Inflammatory macrophage treated with lipopolysaccharide for 4 hours (primary cell): ENCODE results near the gene MBP.

Source experiments
- DNase-seq: peaks from one replicate; pipeline ENCODE4 v3.0.0-alpha.2; 2020

Gene MBP

DNA sequence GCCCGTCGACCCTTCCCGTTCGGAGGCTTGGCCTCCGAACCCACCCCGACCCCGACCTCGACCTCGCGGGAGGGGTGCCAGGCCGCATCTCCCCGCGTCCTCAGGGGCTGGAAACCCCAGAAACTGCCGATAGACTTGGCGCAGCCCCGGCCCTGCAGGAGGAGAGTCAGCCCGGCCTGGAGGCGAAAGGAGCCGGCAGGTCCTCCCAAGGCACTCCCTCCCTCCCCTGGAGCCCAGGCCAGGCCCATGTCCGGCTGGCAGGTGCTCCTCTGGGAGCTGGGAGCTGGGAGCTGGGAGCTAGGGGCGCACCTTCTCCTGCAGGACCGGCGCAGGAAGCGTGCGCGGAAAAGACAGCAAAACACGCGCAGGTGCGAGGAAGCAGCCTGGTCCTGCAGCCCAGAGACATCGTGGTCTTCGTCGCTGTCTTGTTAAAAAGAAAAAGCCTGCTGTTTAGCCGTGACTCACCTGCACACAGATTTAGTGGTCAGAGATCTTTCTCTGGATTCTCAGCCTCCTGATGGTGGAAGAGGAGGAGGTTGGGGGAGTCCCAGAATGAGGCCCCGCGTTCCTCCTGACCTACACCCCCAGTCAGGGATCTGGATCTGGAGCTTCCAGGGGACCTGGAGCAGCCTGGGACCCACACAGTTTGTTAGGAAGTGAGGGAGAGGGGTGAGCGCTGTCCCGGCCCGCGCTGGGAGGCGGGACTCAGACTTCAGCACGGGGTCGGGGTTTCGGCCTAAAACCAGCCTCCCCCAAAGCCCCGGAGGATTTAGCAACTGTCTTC lies 660 bp upstream of the MBP start:
- DNase-seq, result no peak

DNA sequence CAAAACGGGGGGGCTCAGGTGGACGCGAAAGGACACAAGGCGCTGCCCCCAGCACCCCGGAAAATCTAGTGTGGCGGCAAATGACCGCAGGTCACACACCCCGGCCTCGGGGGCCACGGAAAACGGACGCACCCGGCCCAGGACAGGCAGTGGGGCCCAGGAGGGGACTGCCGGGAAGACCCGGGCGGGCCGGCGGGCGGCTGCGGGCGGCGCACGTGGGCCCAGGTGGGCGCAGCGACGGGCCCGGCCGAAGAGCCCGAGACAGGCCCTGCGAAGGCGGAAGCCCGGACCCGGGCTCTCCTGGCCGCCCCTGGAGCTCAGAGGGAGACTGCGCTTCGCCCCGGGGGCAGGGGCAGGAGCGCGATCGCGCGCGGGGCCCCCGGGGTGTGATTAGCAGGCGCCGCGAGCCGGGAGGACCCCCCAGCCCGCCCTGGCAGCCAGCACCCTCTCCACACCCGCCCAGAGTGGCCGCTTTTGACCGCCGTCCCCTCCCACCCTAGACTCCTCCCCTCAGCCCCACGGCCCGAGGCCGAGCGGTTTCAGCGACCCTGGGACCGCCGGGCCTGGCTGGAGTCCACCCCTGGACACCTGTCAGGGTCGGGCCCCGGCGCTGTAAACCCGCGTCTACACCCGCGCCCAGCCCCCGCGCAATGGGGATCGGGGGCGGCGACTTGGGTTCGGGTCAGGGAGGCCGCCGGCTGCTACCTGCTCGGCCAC lies 773 bp downstream of the MBP start:
- peak; percentile 62 for DNase-seq

DNA sequence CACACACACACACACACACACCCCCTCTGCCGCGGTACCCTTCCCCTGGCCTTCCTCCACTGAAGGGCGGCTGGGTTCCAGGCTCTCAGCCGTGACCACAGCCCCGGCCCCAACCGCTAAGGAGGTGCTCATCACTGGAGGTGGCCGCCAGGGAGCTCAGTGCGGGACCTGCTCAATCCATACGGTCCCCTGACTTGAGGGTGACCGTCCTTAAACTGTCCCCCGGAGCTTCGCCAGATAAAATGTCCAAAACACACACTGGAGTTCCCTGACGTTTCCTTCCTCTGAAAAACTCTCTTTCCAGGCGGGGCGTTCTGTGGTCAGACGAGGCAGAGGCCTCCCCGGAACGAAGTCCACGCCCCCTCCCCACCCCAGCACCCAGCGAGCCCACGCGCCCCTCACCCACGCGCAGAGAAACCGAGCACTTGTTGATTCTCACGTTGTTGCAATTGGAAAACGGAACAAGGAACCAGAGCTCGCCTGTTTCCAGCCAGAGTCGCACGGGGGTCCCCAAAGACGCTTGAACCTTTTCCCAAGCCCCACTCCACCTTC lies 1.4 kb downstream of the MBP start:
- peak; percentile 90 for DNase-seq

DNA sequence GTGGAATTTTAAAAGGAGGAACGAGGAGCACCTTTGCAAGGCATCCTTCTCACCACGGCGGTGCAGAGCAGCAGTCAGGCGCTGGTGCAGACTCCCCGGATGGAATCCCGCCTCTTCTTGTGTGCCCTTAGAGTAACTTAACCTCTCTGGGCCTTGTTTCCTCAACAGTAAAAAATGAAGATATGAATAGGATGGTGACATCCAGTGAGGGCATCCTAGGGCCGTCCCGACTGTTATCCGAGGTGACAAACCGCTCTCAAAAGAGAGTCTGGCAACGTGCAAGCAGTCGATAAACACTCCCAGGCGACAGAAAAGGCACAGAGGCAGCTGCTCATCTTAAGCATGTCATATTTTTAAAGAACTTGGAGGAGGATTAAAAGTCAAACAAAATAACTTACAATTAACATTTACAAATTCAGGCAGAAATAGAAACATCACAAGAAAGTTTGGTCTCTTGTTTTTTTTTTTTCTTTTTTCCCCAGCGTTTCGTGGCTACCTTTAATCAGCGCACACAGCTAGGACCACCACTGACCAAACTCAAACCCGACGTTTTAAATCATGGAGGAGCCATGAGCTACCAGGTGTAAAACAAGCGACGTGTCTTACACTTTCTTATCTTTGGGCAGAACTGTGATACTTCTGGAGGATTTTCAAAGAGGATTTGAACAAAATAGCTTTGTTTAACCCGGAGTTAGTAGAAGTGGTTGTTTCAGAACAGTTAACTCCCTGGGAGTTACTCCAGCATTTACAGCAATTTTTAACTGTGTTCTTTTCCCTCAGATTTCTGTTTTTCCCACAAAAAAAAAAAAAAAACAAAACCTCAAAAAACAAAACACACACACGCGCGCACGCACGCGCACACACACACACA lies 2.1 kb downstream of the MBP start:
- no peak for DNase-seq

DNA sequence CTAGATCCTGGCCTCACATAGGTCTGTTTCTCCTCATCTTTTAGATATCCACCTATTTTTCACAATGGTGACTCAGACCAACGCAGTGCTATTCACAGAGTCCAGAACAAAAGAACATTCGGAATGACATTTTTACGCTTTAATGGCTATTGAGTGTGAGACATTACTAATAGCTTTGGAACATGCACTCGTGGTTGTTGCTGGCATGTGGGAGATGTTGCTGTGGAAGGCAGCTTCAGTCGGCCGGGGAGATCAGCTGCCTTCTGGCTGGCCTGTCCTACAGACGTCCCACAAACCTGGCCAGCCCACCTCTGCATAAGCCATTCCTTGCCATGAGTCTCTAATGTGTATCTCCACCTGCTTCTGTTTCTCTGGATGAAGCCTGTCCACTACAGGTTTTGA lies 3.4 kb downstream of the MBP start:
- no peak for DNase-seq

DNA sequence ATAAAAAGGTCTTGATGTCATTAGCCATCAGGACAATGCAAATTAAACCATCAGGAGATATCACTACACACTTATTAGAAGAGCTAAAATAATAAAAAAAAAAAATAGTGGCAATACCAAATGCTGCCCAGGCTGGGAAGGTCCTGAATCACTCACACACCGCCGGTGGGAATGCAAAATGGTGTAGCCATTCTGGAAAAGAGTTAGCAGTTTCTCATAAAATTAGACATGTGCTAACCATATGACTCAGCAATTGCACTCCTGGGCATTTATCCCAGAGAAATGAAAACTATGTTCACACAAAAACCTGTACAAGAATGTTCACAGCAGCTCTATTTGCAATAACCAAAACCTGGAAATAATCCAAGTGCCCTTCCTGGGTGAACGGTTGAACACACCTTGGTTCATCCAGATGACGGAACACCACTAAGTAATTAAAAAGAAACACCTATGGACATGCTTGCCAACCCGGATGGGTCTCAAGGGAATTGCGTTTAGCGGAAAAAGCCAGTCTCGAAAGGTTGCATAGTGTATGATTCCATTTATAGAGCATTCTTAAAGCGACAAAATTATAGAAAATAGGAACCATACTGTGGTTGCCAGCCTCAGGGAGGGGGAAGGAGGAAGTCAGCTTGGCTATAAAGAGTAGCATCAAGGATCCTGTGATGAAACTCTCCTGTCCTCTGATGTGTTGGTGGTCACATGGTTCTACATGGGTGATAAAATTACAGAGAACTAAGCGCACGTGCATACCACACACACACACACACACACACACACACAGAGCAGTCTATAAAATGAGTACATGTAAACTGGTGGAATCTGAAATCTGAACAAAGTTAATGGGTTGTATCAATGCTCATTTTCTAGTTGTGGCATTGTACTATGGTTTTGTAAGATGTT lies 4.6 kb downstream of the MBP start:
- DNase-seq, result peak; percentile 92

DNA sequence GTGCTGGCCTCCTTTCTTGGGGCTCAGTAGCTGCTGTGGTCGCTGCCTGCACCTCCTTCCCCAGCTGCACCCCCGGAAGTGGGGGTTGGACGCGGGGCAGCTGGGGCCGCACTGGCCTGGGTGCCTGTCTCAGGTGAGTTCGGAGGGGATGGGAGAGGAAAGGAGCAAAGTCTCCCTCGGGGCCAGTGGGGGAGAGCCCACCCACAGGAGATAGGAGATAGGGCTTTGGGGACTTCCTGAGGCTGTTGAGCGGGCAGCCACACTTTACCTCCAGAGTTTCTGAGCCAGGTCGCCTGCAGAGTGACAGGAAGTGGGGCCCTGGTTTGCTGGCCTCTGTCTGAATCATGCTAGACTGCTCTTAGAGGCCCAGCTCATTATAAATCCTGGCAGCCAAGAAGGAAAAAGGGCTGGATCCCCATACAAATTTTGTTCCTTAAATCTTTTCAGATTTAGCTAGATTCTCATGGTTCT lies 8.1 kb downstream of the MBP start:
- DNase-seq, result no peak

DNA sequence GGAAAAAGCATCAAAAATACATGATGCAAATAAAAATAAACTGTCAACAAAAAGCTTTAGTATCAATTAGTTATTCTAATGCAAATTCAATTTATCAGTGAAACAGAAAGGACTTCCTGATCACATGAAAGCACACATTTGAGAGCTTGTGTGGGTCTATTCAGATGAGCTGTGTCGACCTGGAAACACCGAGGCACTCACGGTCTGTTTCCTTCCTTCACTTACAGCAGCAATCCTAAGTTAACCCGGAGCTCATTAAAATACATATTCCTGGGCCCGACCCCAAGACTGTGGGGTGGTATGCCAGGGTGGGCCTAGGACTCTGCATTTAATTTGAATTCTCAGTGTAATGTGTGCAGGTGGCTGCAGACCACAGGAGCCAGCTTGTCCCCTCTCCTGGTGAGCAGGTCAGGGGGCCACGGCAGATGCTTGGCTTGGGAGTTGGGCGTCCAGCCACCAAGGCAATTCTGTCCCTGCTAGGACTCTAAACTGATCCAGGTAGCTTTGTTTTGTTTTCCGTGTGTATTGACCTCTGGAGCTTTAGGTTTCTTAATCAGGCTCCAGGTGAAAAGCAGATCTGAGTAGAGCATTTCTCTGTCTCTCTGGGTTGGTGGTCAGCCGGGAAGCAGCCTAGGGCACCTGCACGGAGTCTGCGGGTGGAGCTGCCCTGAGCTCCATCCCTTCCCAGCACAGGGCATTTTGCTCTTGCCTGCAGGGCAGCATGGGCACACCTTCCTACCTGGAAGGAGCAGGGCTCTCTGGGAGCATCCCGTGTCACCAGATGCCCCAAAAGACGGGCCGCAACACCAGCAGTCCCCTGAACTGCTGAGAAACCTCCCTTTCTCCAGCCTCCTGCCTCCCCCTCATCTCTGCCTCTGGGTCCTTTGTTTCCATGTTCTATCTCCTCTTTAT lies 9.0 kb downstream of the MBP start:
- no peak for DNase-seq

DNA sequence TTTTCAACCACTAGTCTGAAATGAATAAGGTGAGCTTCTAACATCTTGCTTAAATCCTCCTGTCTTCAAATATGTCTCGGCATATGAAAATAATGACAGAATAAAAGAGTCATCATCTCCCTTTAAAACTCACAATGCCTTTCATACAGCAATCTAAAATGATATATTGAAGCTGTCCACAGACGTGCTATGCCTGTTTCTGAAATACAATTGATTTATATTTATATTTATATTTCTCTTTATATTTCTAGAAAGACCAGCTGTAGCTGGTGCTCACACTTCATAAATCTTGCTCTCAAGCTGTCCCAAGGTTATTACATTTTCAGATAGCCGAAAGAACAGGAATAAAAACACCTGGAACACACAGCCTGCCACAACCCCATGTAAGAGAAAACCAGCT lies 11.1 kb downstream of the MBP start:
- DNase-seq, result no peak

DNA sequence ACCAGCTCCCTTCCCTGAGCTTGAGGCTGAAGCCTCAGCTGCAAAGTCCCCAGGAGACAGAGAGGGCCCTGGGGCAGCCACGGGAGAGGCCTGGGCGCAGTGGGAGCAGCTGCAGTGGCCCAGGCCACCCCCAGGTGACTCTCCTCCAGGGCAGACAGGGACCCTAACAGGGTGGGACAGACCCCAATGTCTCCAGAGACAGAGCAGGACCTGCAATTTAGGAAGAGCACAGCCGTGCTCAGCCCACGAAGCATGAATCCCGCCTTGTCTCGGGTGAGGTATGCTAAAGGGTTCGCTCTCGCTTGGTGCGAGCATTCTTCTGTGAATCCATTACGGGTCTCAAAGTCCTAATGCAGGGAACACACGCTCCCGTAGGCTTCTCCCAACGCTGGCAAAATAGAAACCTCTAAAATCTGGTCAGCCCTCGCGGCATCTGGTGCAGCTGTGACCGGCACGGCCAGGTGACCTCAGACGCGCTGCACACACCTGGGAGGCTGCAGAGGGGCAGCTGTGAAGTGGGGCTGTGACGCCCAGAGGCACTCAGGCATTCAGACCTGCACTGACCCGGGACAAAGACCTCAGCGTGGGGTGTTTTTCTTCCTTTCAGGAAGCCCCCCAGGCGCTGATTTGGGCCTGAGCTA lies 12.6 kb downstream of the MBP start:
- DNase-seq, result no peak

DNA sequence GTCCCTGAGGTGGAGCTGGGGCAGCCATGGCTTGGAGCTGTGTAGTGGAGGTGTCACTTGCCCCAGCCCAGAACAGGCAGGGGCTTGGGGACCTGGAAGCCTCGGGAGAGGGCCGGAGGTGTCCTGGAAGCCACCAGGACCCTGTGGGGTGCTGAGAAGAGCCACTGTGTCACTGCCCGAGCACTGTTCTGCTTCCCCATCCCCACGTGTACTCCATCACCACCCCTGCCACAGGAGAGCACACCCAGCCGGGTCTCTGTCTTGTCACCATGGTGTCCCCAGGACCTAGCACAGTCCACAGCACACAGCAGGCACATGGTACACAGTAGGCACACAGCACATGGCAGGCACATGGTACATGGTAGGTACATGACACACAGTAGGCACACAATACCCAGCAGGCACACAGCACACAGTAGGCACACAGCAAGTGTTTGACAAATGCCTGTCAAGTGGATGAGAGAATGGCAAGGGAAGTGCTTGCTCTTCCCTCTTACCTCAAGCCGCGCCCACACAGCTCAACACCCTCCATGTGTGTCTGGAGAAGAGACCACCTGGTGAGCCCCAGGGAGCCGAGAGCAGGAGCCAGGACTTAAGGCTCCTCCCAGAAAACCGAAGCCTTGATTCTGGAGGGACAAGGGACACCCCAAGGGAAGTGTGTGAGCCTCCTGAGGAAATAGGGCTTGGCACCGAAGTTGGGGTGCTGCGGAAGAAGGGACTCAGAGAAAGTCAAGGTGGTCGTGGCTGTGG lies 13.3 kb downstream of the MBP start:
- no peak for DNase-seq

DNA sequence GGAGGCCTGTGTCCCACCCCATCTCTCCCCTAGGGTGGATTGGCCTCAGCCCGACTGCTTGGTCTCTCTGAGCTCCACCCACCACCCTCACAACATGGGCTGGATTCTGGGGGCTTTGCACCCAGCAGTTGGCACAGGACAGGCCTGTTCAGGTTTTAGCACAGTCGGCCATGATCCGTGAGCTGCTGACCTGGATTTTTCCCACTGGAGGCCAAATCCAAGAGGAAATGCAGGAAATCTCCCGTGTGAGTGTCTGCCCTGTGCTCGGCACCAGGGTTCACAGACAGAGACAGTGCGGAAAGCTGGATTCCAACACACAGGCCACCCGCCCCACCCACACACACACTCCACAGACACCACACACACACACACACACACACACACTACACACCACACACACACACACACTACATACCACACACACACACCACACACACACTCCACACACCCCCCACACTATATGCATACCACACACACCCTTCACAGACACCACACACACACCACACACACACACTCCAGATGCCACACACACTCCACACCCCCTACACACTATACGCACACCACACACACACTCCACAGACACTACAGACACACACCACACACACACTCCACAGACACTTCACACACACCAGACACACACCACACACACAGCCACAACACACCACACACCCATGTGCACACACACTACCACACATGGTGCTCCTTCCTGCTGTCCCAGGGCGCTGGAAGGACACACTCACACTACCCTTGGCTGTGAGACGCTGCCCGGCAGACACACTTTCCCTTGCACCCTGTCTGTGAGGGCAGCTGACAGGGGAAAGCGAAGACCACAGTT lies 14.1 kb downstream of the MBP start:
- DNase-seq, result no peak

DNA sequence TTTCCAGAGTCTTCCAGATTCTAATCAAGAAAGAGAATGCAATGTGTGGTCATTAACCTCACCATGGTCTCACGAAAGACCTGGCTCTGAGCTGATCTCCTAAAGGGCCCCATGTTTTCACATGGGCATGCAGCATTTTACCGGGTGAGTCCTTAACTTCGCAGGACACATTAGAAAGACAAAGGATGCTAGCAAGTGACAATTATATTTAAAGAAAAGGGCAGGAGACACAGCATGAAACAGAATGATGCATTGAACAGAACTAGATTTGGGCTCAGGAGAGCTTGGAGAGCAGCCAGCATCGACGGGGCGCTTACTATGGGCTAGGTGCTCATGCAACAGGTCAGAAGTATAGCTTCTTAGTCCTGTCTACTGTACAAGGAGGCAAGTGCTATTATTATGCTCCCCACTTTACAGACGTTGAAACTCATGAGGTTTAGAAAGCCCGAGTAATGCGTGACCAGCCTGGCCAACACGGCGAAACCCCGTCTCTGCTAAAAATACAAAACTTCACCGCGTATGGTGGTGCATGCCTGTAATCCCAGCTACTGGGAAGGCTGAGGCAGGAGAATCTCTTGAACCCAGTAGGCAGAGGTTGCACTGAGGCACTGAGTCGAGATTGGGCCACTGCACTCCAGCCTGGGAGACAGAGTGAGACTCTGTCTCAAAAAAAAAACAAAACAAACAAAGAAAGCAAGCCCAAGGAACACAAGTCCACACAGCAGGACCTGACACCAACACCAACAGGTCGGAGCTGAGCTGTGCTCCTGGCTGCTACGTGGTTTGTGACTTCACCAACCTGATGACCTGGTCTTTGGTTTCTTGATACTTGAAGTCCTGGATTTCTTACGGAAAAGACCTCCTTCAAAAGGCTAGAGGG lies 16.1 kb downstream of the MBP start:
- DNase-seq, result no peak

DNA sequence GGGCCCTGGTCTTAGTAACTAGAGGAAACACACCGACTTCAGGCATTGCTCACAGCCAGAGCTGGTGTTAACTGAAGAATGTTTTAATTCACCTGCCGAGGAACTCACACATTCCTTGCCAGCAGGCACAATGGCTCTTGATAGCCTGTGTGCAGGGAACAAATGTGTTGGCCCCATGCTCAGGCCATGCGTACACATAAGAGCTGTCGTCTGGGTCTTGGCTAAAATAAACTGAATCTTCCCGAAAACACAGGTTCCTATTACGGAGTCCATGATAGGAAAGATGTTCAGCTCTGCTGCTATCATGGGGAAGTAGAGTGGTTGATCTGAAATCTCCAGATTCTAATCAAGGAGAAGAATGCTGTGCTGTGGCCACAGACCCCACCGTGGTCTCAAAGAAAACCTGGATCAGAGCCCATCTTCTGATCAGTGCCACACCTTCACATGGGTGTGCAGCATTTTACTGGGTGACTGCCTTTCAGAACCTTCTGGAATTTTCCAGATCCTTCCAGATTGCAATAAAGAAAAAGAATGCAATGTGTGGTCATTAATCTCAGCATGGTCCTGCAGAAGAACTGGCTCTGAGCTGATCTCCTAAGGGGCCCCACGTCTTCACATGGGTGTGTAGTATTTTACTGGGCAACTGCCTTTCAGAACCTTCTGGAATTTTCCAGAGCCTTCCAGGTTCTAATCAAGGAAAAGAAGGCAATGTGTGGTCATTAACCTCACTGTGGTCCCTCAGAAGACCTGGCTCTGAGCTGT lies 17.2 kb downstream of the MBP start:
- DNase-seq, result no peak

DNA sequence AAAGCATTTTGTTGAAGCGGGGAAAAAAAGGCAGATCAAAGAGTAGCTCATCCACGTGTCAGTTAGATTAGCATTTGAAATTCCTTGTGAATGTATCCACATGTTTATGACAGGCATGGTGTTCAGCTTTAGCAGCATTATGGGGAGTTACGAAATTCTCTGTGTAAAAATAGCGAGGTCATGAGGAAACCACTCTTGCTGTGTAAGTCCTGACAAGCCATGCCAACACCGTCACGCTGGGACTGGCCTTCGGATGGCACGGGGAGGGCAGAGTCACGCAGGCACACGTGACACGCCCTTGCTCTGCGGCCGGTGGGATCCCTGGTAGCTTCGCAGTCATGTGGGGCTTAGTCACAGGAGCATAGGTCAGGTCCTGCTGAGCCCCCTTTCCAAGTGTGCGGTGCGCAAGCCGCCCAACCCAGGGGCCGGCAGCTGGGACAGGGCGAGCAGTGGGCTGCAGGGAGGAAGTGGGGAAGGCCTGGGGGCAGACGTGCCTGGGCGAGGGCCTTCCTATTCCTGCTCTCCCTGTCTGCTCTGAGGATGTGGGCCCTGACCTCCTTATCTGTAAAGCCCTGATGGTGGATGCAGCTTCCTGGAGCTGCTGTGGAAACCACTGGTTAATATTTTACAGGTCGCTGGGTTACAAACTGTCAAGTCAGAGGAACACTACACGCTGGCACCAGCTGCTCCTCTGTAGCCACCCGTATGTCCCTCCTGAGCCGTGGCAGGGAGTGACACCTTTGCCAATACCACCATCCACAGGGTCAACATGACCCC lies 18.0 kb downstream of the MBP start:
- peak; percentile 99 for DNase-seq

DNA sequence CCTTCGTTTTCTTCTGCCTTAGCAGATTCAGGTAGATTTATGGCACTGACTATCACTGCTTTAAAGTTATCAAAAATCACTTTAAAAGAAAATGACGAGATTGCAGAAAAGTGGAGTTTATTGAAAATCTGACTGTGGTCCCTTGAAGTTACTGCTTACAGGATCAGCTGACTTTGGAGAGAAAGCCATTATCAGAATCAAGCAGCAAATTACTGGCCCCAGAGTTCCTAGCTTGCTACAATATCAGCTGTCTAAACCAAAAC lies 18.5 kb downstream of the MBP start:
- no peak for DNase-seq
